HG03571 (cell line): Measurements from ENCODE around the gene CREBRF.
"Not testable (repeated sequence)": the region's sequence is repeated elsewhere in the genome, so short reads cannot be mapped to it uniquely, and the experiment has no call there.

Experiments
- ATAC-seq: cut with Tn5 transposase; IDR thresholded peaks from one replicate; pipeline ENCODE4 v1.9.1; 2021; ENCODE audit not compliant: unreplicated experiment

CREBRF gene

DNA sequence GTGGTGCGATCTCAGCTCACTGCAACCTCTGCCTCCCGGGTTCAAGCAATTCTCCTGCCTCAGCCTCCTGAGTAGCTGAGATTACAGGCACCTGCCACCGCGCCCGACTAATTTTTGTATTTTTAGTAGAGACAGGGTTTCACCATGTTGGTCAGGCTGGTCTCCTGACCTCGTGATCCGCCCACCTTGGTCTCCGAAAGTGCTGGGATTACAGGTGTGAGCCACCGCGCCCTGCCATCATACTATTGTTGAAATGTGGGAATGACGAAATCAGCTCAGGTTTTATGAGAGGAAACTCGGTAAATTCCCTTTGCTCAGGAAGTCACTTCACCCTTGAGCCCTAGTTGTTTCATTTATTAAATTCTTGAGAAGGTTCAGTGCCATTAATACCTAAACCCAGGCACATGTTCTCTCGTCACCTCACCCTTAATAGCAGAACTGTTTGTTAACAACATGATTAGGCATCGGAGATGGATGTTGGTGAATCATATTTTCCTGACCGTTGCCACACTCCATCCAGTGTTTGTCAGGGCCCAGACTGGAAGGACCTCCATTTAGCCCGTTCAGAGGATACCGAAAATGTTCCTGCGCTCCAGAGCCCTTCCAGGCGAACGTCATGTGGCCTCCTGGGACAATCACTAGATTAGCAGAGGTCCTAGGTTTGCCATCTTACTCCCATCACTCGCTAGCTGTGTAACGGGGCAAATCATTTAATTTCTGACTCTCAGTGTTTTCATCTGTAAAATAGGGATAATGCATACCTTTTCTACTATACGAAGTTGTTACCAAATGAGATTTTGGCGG, 20.0 kb upstream of the CREBRF start:
- peak; percentile 55 for ATAC-seq

DNA sequence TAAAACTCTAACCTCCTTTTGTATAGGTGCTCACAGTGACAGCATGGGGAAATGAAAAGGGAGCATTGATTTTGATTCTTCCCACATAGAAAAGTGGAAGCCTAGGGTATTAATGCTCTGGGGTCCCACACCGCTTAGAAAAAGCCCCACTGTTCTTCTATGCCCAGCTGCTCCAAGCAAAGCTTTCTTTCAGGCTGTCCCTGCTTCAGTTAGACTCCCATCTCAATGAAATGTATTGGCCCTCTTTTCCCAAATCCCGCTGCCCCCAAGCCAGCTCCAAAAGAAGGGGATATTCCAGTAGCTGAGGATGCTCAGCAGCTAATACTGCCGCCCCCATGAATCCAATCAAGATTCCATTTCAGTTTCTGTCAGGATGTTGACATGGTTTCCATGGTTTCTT, 17.0 kb upstream of the CREBRF start:
- no peak for ATAC-seq

DNA sequence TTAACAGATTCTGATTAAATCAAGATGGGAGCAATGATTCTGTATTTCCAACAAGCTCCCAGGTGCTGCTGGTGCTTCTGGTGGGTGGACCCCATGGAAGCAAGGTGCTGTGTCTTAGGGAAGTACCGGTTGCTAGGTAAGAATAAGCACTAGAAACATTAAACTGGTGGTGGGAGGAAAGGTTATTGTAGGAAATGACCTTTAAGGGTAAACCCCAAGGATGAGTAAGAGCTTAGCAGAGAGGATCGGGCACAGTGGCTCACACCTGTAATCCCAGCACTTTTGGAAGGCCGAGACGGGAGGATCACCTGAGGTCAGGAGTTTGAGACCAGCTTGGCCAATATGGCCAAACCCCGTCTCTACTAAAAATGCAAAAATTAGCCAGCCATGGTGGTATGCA, 16.2 kb upstream of the CREBRF start:
- ATAC-seq, result no peak

DNA sequence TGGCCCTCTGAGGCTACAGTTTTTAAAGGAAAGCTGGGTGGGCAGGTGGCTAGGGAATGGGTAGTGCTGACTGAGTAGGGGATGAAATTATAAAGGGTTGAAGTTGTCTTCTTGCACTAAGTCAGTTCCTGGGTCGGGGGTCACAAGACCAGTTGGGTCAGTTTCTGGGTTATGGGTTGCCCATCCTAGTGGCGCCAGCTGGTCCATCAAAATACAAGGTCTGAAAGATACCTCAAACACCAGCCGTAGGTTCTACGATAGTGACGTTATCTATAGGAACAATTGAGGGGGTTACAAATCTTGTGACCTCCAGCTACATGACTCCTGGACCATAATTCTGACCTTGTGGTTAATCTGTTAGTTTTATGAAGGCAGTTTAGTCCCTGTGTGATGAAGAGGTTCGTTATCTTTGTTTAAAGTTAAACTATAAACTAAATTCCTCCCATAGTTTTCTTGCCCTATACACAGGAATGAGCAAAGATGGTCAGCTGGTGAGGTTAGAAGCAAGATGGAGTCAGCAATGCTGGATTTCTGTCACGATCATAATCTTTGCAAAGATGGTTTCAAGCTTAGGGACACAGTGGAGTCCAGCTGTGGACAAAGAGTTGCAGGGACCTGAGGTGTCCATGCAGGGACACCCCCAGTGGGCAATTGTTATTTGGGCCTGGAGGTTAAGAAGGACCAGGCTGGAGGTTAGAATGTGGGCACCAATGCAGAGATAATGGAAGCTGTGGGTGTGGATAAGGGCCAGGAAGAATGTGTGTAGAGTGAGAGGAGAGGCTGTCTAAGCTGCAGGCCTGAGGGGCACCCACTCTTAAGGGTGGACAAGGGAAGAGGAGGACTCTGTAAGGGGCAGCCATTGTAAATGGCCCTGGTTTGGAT, 14.0 kb upstream of the CREBRF start:
- ATAC-seq, result no peak

DNA sequence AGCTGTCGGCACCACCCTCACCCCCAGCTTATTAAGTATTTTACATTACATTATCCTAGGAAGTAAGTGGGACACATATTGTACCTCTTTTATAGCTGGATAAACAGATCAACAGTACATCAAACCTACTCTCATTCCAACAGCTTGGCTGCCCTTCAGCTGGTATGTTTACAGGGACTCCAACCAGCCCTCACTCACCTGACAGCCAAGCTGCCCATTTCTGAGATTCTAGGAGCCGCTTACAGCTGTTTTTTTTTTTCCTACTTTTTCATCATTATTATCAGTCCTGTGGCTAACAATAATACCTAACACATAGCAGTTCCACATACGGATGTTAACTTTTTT, 13.4 kb upstream of the CREBRF start:
- ATAC-seq, result no peak

DNA sequence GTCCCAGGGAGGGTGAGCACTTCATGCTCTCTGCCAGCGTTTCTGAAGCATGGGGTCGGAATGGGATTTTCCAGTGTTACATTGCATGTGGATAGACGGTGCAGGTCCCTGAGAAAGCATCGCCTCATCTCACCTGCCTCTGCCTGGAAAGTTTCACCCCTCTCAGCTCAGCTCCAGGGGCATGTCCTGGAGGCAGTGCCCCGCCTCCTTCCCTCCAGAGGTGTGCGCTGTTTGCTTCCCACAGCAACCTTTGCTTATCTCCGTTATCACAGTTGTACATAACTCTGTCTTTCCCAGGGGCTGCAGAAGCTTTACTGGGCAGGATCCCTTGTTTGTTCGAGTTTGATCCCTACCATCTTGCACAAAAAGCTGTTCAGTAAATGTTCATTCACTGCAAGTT, 10.7 kb upstream of the CREBRF start:
- no peak for ATAC-seq

DNA sequence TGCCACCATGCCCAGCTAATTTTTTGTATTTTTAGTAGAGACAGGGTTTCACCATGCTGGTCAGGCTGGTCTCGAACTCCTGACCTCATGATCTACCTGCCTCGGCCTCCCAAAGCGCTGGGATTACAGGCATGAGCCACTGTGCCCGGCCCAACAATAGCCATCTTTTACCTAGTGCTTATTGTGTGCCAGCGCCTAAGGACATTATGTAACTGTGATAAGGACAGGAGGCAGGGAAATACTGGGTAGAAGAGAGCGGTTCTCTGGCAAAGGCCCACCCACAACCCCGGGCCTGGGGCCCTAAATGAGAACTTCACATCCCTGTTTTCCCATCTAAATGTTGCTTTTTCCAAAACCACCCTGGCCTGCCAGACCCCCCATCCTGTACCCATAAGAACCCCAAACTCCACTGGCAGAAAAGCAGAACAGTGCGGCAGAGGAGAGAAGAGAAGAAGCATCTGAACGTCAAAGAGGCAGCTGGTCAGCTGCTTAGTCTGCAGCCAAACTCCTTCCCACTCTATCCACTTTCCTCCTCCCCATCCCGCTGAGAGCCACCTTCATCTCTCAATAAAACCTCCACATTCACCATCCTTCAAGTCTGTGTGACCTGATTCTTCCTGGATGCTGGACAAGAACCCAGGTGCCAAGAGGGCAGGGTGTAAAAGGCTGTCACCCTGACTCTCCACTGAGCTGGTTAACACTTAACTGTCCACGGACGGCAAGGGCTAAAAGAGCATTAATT, 8.9 kb upstream of the CREBRF start:
- not testable (repeated sequence) for ATAC-seq

DNA sequence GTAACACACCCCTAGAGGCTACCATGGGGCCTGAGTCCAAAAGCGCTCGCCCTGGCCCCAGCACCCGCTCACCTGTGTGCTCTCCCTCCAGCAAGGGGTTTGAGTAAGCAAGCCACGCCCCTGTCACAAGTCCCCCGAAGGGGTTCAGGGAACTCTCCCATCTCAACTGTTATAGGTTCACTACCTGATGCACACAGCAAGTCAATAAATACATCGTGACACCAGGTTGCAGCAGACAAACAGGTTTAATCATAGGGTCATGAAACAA, 8.4 kb upstream of the CREBRF start:
- ATAC-seq, result no peak

DNA sequence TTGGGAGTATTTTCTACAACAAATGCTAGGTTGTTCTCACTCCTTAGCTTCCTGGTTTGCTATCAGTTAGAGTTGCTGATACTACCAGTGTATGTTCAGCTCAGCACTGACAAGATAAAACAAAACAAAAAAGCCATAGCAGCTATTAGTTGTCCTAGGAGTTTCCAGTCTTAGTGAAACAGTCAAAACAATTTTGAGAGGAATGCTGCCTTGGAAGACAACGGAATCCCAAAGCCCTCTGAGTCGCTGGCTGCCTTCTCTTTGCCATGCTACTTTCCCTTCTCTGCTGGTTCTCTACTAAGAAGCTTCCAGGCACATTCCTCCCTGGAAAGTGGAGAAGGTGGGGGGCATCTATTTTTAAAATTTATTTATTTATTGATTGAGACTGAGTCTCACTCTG, 5.4 kb upstream of the CREBRF start:
- ATAC-seq, result no peak

DNA sequence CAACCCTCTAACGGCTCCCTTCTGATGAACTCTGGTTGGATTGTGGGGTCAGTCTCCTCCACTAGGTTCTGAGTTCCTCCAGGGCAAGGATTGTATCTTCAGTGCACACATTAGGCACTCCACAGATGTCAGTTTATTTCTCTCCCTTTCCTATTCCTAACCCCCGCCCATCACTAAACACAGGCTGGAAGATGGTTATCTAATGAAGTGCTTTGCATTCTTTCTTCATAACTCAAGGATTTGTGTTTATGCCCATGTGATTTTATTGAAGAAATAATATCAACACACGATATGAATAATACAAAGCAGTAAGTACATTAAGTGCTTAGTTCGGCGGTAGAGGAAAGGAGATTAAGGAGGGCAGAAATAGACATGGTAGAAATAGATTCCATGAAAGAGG, 4.4 kb upstream of the CREBRF start:
- ATAC-seq, result no peak

DNA sequence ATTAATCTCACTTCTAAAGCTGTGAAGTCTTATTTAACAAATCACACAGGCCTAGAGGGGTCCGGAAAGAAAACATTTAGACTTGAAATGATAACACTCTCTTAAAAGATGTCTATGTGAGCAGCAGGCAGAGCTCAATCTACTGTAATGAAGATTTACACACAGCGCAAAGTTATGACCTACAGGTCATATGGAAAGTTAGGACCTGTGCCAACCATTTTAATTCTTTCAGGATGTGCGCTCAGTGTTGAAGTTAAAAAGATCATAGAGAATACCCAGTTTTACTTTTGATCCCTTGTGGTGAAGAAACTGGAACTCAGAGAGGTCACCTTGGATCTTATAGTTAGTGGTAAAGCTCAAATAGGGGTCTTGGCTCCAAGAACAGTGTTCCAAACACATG, 3.1 kb upstream of the CREBRF start:
- no peak for ATAC-seq

DNA sequence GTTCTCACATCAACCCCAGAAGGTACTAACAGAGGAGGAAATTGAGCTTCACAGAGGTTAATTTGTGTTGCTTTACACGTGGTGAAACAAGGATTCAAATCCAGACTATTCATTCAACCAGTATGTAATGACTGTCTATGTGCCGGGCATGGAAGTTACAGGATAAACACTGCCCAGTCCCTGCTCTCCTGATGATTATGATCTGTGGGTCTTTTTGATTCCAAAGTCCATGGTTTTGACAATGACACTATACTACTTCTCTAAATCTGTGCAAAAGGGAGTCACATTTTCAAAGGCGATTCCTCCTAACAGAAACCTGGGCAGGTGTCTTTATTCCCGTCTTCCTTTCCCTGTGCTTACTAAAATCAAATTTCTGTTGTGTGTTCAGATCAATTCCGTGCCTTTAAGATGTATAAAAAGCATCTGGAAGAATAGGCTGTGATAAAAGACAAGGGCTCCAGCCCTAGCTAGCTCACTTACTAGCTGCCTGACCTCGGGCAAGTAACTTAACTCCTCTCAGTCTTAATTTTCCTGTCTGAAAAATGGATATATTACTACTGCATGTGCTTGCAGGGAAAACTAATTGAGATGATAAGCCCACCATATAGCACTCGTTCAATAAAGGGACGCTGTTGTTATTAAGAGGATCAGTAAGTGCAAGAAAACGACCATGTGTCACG, 970 bp upstream of the CREBRF start:
- no peak for ATAC-seq

DNA sequence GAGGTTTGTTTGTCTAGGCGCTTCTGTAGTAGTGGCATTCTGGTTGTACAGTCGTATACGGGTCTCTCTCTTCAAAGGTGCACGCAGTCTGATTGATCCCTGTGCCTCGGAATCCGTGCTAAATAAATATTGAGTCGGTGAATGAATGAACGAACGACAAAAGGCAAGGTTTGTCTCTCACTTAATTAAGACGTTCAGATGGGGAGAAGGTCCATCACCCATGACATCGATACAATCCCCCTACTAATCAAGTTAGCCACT, 500 bp upstream of the CREBRF start:
- ATAC-seq, result peak; percentile 1

DNA sequence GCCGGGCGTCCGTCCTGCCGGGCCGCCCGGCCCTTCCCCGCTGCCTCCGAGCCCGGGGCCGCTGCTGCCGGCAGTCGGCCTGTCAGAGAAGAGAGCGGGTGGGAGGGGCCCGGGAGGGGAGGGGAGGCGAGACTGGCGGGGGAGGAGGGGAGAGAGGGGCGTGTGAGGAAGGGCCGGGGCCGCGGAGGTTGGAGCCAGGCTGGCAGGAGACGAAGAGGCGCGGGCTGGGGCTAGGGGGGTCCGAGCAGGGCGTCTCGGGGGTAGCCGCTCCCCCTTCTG, 570 bp downstream of the CREBRF start:
- peak; percentile 23 for ATAC-seq

DNA sequence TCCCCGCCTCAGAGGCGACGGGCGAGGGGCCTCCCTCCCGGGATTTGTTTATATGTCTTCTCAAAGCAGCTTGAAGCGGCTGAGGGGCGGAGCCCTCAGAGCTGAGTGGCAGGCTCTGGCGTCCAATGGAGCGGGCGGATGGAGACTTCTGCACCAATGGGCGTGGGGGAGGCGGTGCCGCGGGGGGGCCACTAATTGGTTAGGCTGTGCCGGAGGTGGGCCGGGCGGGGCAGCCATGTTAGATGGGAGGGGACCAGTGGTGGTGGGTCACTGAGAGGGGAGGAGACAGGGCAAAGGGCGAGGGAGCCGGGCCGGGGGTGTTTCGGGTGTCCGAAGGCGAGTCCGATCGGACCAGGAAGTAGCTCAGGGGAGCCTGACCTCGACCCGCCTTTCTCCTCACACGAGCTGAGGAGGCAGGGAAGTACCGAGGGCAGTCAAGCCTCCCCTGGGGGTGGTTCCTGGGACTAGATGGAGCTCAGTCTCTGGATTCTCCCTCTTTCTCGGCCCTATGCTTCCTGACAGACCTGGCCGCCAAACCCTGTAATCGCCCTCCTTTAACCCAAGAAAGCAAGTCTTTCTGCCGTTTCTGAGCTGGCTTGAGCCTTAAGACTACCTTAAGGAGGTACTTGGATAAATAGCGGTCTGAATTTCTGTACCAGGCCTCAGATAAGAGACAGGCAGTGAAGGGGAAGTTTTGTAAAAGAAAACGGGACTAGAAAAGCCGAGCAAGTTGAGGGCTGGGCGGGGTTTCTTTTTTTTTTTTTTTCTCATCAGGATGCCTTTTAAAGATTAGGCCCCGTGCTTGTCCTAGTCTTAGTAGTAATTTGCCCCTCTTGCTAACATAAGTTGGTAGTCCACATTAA, 1.1 kb downstream of the CREBRF start:
- ATAC-seq, result peak; percentile 72

DNA sequence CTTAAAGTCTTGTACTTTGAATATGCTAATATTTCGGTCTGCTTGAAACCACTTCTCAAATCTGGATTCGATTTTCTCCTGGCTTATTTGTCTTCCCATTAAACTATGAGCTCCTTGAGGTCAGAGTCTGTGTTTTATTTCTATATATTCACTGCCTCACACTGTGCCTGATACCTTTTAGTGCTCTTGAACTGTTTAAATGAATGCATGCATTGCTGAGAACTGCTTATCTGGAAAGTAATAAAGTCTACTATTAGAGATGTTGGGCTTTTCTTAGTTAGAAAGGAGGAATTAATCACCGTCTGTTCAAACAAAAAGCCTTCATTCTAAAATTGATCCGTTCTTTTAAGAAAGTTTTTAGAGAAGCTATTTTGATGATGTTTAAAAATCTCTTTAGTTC, 6.0 kb downstream of the CREBRF start:
- no peak for ATAC-seq

DNA sequence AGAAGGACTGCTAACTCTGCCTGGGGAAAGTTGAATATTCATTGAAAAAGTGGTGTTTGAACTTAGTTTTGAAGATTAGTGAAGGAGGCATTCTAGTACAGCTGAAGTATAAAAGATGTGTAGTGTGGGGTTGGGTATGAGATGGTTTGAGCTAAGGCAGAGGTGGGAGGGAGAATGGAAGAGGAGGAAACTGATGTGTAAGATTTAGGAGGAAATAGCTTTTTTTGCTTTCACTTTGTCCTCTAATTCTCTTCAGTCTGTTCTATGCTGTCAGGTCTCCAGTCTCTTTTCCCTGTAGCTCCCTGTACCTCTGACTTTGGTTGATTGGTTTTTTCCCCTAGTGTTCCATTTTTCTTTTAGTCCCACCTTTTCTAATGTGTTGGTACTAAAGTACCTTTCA, 9.0 kb downstream of the CREBRF start:
- ATAC-seq, result peak; percentile 62

DNA sequence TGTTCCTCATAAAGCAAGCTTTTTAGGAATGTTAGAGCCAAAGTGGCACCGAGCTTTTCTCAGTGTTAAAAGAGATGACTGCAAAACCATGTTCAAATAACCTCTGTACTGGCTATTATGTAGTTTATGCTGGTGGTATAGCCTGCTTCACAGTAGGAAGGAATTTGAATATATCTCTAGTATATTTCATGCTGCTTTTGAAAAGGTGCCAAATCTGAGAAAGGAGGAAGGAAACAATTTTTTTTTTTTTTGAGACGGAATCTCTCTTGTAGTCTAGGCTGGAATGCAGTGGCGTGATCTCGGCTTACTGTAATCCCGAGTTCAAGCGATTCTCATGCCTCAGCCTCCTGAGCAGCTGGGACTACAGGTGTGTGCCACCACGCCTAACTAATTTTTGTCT, 13.5 kb downstream of the CREBRF start:
- ATAC-seq, result no peak

DNA sequence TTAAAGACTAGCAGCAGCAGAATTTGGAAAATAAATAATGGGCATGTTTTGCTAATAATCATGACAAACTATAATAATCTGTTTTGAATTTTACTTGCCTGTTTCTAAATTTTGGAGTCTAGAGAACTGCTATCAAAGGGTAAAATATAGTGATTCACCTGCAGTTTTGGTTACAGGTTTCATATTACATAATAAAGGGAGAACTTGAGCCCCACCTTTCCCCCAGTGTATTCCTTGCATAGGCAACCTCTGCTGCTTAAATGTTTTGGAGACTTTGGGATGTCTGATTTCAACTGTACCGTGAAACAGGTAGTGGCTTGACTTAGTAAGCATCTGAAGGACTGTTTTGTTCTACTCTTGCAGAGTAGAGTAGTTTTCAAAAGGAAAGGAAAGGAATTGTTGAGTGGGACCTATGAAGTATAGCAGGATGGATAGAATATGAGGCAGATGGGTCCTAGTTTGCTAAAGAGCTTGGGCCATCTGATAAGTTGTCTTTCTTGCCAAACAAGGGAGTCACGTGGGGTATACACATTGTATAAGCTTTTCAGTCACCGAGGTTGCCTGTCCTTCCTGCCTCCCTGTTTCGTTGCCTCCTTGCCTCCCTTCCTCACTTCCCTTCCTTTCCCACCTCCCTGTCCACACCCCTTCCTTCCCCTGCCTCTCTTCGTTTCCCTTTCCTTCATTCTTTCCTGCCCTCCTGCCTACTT, 19.1 kb downstream of the CREBRF start:
- no peak for ATAC-seq

DNA sequence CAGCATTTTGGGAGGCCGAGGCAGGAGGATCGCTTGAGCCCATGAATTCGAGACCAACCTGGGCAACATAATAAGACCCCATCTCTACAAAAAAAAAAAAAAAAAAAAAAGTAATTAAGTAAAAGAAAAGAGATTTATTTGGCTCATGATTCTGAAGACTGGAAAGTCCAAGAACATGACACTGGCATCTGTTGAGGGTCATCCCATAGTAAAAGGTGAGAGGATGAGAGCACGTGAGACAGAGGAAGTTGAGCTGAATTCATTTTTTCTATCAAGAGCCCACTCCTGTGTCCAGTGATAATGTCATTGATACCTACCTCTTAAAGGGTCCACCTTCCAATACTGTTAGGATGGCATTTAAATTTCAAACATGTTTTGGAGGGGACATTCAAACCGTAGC, 19.8 kb downstream of the CREBRF start:
- no peak for ATAC-seq
